Lower leg skin (tissue), 3 donors: ENCODE measurements around the gene CENPH.

ENCODE experiments used
- CTCF ChIP-seq, 3 donors: fragments of 450-650 bp; IDR thresholded peaks; one replicate each; pipeline ENCODE4 v1.5.1; 2016; ENCODE audit warnings: antibody characterized with exemption in 3 of 3, mild to moderate bottlenecking in 3 of 3, moderate library complexity in 2 of 3
- POLR2A ChIP-seq, 2 donors: fragments of 450-650 bp; IDR thresholded peaks; one replicate each; pipeline ENCODE4 v1.6.1; 2016 to 2017; ENCODE audit warnings: antibody characterized with exemption in 2 of 2, mild to moderate bottlenecking in 1 of 2, moderate library complexity in 1 of 2

GRCh38 chr5:69206528-69207190 lies 17.3 kb downstream of the CENPH start:
- TF ChIP-seq CTCF (IDR thresholded peaks at IDR 0.05) (no peak), POLR2A (IDR thresholded peaks at IDR 0.05) (no peak)
